Hepatocyte (in vitro differentiated cells): ENCODE results near the gene CLEC16A.

ENCODE experiments used
- CTCF ChIP-seq: fragments of 200-600 bp; sonication (generic); IDR thresholded peaks from 2 replicates; pipeline ENCODE4 v1.5.1; 2016; ENCODE audit warnings: antibody characterized with exemption, mild to moderate bottlenecking; ENCODE audit not compliant: poor library complexity
- EZH2phosphoT487 ChIP-seq: fragments of 200-600 bp; sonication (generic); IDR thresholded peaks from one replicate; pipeline ENCODE4 v1.6.1; 2018; ENCODE audit warnings: antibody characterized with exemption, mild to moderate bottlenecking, low read depth, moderate library complexity; ENCODE audit not compliant: unreplicated experiment, severe bottlenecking

- no peak for TF ChIP-seq EZH2phosphoT487
- TF ChIP-seq CTCF, result no peak
Measured at GRCh38 chr16:11056993-11057649, 112.8 kb downstream of the CLEC16A start.
